Measurements from ENCODE around the gene CHSY1. TPM values are rescaled to one million over a fixed set of nuclear protein-coding genes. Genes with fewer than 3 reads are reported as not detected.
"Not testable (repeated sequence)": the region's sequence is repeated elsewhere in the genome, so short reads cannot be mapped to it uniquely, and the experiment has no call there.

CHSY1 gene
- total RNA-seq, 6 experiments from 2014 or later = 4.9 to 12.6 (median 7.2) TPM

DNA sequence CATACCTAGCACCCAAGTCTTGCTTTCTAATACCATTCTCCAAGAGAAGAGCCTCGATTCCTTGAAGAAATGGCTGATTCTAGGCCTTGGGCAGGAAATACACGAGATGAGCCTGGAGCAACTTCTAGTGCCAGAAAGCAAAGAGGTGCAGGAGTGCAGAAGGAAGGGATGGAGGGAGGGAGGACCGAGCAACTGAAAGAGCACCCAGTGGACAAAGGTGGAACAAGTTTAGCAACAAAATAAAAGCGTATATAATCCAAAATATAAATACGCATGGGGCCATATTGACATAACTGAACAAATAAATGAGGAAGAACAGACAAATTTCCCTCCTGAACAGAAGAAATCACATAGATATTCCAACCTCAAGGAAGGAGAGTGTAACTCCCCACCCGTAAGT lies 34.4 kb downstream of the CHSY1 start:
- Histone ChIP-seq H3K4me3 (no peak overlapping the region), H3K27me3 (no peaks in the 10 kb centered on the region), H3K4me1 (no peaks in the 10 kb centered on the region), H3K36me3 (no peaks in the 10 kb centered on the region), H3K27ac (no peak overlapping the region), H3K9me3 (no peaks in the 10 kb centered on the region)
- intact Hi-C loops (cut with DNase I) = no loop called here
- TF ChIP-seq, protein P1, sequence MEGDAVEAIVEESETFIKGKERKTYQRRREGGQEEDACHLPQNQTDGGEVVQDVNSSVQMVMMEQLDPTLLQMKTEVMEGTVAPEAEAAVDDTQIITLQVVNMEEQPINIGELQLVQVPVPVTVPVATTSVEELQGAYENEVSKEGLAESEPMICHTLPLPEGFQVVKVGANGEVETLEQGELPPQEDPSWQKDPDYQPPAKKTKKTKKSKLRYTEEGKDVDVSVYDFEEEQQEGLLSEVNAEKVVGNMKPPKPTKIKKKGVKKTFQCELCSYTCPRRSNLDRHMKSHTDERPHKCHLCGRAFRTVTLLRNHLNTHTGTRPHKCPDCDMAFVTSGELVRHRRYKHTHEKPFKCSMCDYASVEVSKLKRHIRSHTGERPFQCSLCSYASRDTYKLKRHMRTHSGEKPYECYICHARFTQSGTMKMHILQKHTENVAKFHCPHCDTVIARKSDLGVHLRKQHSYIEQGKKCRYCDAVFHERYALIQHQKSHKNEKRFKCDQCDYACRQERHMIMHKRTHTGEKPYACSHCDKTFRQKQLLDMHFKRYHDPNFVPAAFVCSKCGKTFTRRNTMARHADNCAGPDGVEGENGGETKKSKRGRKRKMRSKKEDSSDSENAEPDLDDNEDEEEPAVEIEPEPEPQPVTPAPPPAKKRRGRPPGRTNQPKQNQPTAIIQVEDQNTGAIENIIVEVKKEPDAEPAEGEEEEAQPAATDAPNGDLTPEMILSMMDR (IDR thresholded peaks at IDR 0.05) = no peak
- no peak for TF ChIP-seq POLR2A (IDR thresholded peaks at IDR 0.05)
- ATAC-seq (no peak), DNase-seq (no peak)
- 79% methylated on average over 6 of the region's 6 CpGs for WGBS (ENCODE audit: insufficient coverage, low coverage, low lambda C conversion rate, missing lambda C conversion rate)

- DNase-seq (no peak), ATAC-seq (no peak)
- no peaks in the 10 kb centered on the region for H3K9me3 ChIP-seq
- 84% methylated on average over 3 of the region's 3 CpGs for WGBS (ENCODE audit: insufficient coverage, low coverage, low lambda C conversion rate, missing lambda C conversion rate)
- H3K4me3 ChIP-seq = no peak overlapping the region
- no peaks in the 10 kb centered on the region for H3K4me1 ChIP-seq
- TF ChIP-seq, protein P1 (IDR thresholded peaks at IDR 0.05) = no peak
- TF ChIP-seq POLR2A (IDR thresholded peaks at IDR 0.05) = no peak
- intact Hi-C loops (cut with DNase I) = no loop called here
- H3K36me3 ChIP-seq = no peaks in the 10 kb centered on the region
- no peaks in the 10 kb centered on the region for H3K27me3 ChIP-seq
- H3K27ac ChIP-seq = no peak overlapping the region
Observed at GRCh38 chr15:101216100-101216499, 35.7 kb downstream of the CHSY1 start.

GRCh38 chr15:101215681-101216080 lies 36.2 kb downstream of the CHSY1 start:
- H3K27me3 ChIP-seq = no peaks in the 10 kb centered on the region

DNA sequence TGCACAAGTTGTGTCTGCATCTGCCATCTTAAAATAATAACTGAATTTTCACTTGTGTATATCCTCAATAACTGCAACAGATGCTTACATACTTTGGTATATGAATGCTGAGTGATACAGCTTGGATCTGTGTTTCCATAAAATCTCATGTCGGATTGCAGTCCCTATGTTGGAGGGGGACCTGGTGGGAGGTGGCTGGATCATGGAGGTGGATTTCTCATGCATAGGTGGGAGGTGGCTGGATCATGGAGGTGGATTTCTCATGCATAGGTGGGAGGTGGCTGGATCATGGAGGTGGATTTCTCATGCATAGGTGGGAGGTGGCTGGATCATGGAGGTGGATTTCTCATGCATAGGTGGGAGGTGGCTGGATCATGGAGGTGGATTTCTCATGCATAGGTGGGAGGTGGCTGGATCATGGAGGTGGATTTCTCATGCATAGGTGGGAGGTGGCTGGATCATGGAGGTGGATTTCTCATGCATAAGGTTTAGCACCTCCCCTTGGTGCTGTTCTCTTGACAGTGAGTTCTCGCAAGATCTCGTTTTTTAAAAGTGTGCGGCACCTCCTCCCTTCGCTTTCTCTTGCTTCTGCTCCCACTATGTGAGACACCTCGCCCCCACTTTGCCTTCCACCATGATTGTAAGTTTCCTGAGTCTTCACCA lies 37.3 kb downstream of the CHSY1 start:
- H3K4me3 ChIP-seq; H3K9me3 ChIP-seq; DNase-seq; H3K4me1 ChIP-seq; H3K36me3 ChIP-seq; intact Hi-C loops (cut with DNase I); H3K27me3 ChIP-seq; ATAC-seq; H3K27ac ChIP-seq: not testable (repeated sequence)
- 56% methylated on average over 1 of the region's 6 CpGs for WGBS (ENCODE audit: insufficient coverage, low coverage, low lambda C conversion rate, missing lambda C conversion rate)

More at GRCh38 chr15:101215681-101216080, 36.2 kb downstream of the CHSY1 start:
- ATAC-seq (no peak), DNase-seq (no peak)
- 90% methylated on average over 4 of the region's 4 CpGs for WGBS (ENCODE audit: insufficient coverage, low coverage, low lambda C conversion rate, missing lambda C conversion rate)
- Histone ChIP-seq H3K9me3 (no peaks in the 10 kb centered on the region), H3K27ac (no peak overlapping the region), H3K4me3 (no peak overlapping the region), H3K36me3 (no peaks in the 10 kb centered on the region), H3K4me1 (no peaks in the 10 kb centered on the region)
- intact Hi-C loops (cut with DNase I) = no loop called here
- TF ChIP-seq POLR2A (IDR thresholded peaks at IDR 0.05) = no peak
- TF ChIP-seq, protein P1 (IDR thresholded peaks at IDR 0.05) = no peak

GRCh38 chr15:101213570-101213969 lies 38.3 kb downstream of the CHSY1 start:
- Histone ChIP-seq H3K4me3 (no peak overlapping the region), H3K27me3 (no peaks in the 10 kb centered on the region), H3K4me1 (no peaks in the 10 kb centered on the region), H3K27ac (no peak overlapping the region), H3K9me3 (no peaks in the 10 kb centered on the region), H3K36me3 (no peaks in the 10 kb centered on the region)
- no peak for ATAC-seq
- WGBS (ENCODE audit: insufficient coverage, low coverage, low lambda C conversion rate, missing lambda C conversion rate) = 90% methylated on average over 5 of the region's 5 CpGs
- TF ChIP-seq POLR2A (IDR thresholded peaks at IDR 0.05) = no peak
- TF ChIP-seq, protein P1 (IDR thresholded peaks at IDR 0.05) = no peak
- intact Hi-C loops (cut with DNase I) = no loop called here
- no peak for DNase-seq

Data from right lobe of liver (tissue), 6 donors.